ENCODE data around the gene UGCG. TPM values are rescaled to one million over a fixed set of nuclear protein-coding genes. Genes with fewer than 3 reads are reported as not detected.

The UGCG gene
- total RNA-seq, 1 donor from 2014 or later: 48.1 TPM

- Mint-ChIP-seq H3K27ac (no peak overlapping the region), H3K4me3 (no peak overlapping the region), H3K4me1 (peaks cover 13% of the 10 kb centered on the region), H3K9me3 (no peaks in the 10 kb centered on the region), H3K36me3 (peaks cover 6% of the 10 kb centered on the region), H3K27me3 (ENCODE audit: insufficient read depth, low read depth) (peaks cover 3% of the 10 kb centered on the region)
- Histone ChIP-seq H3K36me3 (peaks cover 8% of the 10 kb centered on the region), H3K27me3 (no peaks in the 10 kb centered on the region), H4K20me1 (ENCODE audit: low read depth) (no peaks in the 10 kb centered on the region), H3F3A (ENCODE audit: low read depth) (peaks cover 7% of the 10 kb centered on the region), H3K27ac (no peak overlapping the region), H3K4me1 (no peaks in the 10 kb centered on the region), H3K79me2 (ENCODE audit: low read depth) (no peaks in the 10 kb centered on the region), H3K4me3 (no peak overlapping the region), H3K9me3 (ENCODE audit: low read depth) (no peaks in the 10 kb centered on the region), H3K4me2 (no peak overlapping the region), H3K9ac (no peak overlapping the region), H2AFZ (replicated peaks) (no peak overlapping the region)
- DNase-seq (ENCODE audit: low spot score): no peak
- no peak for TF ChIP-seq CTCF (IDR thresholded peaks at IDR 0.05)
- TF ChIP-seq EZH2 (IDR thresholded peaks at IDR 0.05): no peak
- no peak for TF ChIP-seq EZH2phosphoT487 (IDR thresholded peaks at IDR 0.05)
Measured at GRCh38 chr9:111939322-111939721, 42.7 kb downstream of the UGCG start.

GRCh38 chr9:111940697-111941096, 44.1 kb downstream of the UGCG start:
- TF ChIP-seq CTCF (IDR thresholded peaks at IDR 0.05) (no peak), EZH2phosphoT487 (IDR thresholded peaks at IDR 0.05) (no peak), EZH2 (IDR thresholded peaks at IDR 0.05) (no peak)
- Histone ChIP-seq H3F3A (ENCODE audit: low read depth) (peaks cover 7% of the 10 kb centered on the region), H3K4me3 (no peak overlapping the region), H3K27me3 (no peaks in the 10 kb centered on the region), H3K9ac (no peak overlapping the region), H2AFZ (replicated peaks) (no peak overlapping the region), H4K20me1 (ENCODE audit: low read depth) (no peaks in the 10 kb centered on the region), H3K4me2 (no peak overlapping the region), H3K4me1 (no peaks in the 10 kb centered on the region), H3K36me3 (no peaks in the 10 kb centered on the region), H3K79me2 (ENCODE audit: low read depth) (no peaks in the 10 kb centered on the region), H3K9me3 (ENCODE audit: low read depth) (no peaks in the 10 kb centered on the region), H3K27ac (no peak overlapping the region)
- no peak overlapping the region for H3K27ac Mint-ChIP-seq
- peaks cover 13% of the 10 kb centered on the region for H3K4me1 Mint-ChIP-seq
- DNase-seq (ENCODE audit: low spot score): no peak
- peaks cover 5% of the 10 kb centered on the region for H3K36me3 Mint-ChIP-seq
- H3K27me3 Mint-ChIP-seq (ENCODE audit: insufficient read depth, low read depth): peaks cover 3% of the 10 kb centered on the region
- no peaks in the 10 kb centered on the region for H3K9me3 Mint-ChIP-seq
- no peak overlapping the region for H3K4me3 Mint-ChIP-seq

- H3K36me3 Mint-ChIP-seq: no peaks in the 10 kb centered on the region
- TF ChIP-seq EZH2phosphoT487 (IDR thresholded peaks at IDR 0.05): no peak
- no peaks in the 10 kb centered on the region for H3K79me2 ChIP-seq (ENCODE audit: low read depth)
Measured at GRCh38 chr9:111943200-111943599, 46.6 kb downstream of the UGCG start.

GRCh38 chr9:111943746-111944145, 47.1 kb downstream of the UGCG start:
- DNase-seq (ENCODE audit: low spot score): no peak
- no peak overlapping the region for H3K27ac ChIP-seq
- no peaks in the 10 kb centered on the region for H3K36me3 ChIP-seq
- Mint-ChIP-seq H3K4me3 (no peak overlapping the region), H3K27me3 (ENCODE audit: insufficient read depth, low read depth) (peaks cover 4% of the 10 kb centered on the region), H3K27ac (no peak overlapping the region), H3K9me3 (no peaks in the 10 kb centered on the region), H3K36me3 (no peaks in the 10 kb centered on the region), H3K4me1 (peaks cover 14% of the 10 kb centered on the region)
- peaks cover 4% of the 10 kb centered on the region for H3F3A ChIP-seq (ENCODE audit: low read depth)
- H3K4me1 ChIP-seq: no peaks in the 10 kb centered on the region
- no peak overlapping the region for H3K4me3 ChIP-seq
- no peak overlapping the region for H3K9ac ChIP-seq
- no peaks in the 10 kb centered on the region for H4K20me1 ChIP-seq (ENCODE audit: low read depth)
- H2AFZ ChIP-seq (replicated peaks): no peak overlapping the region
- H3K4me2 ChIP-seq: no peak overlapping the region
- no peaks in the 10 kb centered on the region for H3K27me3 ChIP-seq
- no peaks in the 10 kb centered on the region for H3K79me2 ChIP-seq (ENCODE audit: low read depth)
- TF ChIP-seq EZH2phosphoT487 (IDR thresholded peaks at IDR 0.05) (no peak), CTCF (IDR thresholded peaks at IDR 0.05) (no peak), EZH2 (IDR thresholded peaks at IDR 0.05) (no peak)
- H3K9me3 ChIP-seq (ENCODE audit: low read depth): no peaks in the 10 kb centered on the region

More at GRCh38 chr9:111943200-111943599, 46.6 kb downstream of the UGCG start:
- DNase-seq (ENCODE audit: low spot score): no peak
- Histone ChIP-seq H2AFZ (replicated peaks) (no peak overlapping the region), H3K27ac (no peak overlapping the region), H4K20me1 (ENCODE audit: low read depth) (no peaks in the 10 kb centered on the region), H3K36me3 (no peaks in the 10 kb centered on the region), H3K4me2 (no peak overlapping the region), H3K9me3 (ENCODE audit: low read depth) (no peaks in the 10 kb centered on the region), H3K4me3 (no peak overlapping the region), H3K9ac (no peak overlapping the region), H3F3A (ENCODE audit: low read depth) (peaks cover under 1% of the 10 kb centered on the region), H3K4me1 (no peaks in the 10 kb centered on the region), H3K27me3 (no peaks in the 10 kb centered on the region)
- Mint-ChIP-seq H3K27ac (no peak overlapping the region), H3K4me1 (peaks cover 14% of the 10 kb centered on the region), H3K9me3 (no peaks in the 10 kb centered on the region), H3K4me3 (no peak overlapping the region), H3K27me3 (ENCODE audit: insufficient read depth, low read depth) (peaks cover 4% of the 10 kb centered on the region)

Data from neural progenitor cell (in vitro differentiated cells).